Measurements from ENCODE around the gene PKIG.
"Not testable (repeated sequence)": the region's sequence is repeated elsewhere in the genome, so short reads cannot be mapped to it uniquely, and the experiment has no call there.

Gene PKIG

DNA sequence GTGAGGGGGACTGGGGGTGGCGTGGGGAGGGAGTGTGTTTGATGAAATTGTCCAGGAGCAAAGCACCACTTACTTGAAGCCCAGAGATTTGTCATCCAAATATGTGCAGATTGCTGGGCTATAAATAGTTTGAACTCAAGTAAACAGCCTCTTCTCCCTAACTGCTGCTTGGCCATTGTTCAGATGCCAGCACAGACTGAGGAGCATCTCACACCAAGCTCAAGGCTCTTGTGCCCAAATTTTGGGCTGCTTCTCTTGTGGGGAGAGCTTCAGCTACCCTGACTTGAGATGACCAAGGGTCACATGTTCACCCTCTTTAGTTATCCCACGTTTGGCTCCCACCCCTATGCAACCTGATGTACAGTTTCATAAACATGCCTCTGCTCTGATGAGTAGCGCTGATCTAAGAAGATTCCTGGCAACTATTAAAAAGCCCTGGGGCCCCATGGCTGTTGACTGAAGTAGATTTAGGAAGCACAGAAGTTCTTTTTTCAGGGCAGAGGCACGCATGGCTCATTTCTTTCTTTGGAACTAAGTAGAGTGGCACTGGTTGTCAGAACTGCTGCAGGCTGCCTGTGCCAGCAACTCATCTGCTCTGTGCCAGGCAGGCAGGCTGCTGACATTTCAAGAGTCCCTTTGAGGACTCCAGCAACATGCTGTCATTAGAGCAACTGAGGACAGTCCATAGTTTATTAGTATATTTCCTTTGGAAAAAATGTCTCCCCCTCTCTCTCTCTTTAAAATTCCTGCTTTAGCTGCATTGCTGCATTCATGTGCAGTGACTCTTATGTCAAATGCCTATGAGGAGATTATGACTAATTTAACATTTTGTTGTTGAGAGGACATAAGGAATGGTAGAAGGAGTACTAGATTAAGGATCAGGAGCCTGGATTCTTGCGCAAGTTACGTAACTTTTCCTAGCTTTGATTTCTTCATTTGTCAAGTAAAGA is 9.6 kb upstream of the PKIG start:
- DNase-seq = peak; percentile 97

DNA sequence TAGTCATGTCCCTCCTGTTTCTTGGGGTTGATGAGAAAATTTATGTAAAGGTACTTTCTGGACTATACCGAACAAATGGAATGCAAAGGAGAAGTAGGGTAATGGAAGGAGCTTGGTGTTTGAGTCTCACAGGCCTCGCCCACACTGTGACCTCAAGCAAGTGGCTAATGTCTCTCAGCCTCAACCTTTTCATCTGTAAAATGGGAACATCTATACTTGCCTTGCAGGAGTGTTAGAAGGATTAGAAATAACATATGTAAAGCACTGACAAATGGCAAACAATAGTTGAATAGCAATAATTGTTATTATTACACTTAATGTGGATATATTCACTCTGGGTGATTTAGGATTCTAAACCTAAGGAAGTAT is 8.9 kb upstream of the PKIG start:
- DNase-seq = no peak

DNA sequence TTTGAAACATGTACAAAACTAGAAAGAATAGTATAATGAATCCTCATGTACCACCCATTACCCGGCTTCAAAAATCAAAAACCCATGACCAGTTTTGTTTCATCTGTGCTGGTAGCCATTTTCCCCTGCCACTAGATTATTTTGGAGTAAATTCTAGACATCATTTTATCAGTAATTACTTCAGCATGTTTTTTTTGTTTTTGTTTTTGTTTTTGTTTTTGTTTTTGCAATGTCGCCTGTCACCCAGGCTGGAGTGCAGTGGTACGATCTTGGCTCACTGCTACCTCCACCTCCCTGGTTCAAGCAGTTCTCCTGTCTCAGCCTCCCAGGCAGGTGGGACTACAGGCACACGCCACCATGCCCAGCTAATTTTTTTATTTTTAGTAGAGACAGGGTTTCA is 8.0 kb upstream of the PKIG start:
- no peak for DNase-seq

DNA sequence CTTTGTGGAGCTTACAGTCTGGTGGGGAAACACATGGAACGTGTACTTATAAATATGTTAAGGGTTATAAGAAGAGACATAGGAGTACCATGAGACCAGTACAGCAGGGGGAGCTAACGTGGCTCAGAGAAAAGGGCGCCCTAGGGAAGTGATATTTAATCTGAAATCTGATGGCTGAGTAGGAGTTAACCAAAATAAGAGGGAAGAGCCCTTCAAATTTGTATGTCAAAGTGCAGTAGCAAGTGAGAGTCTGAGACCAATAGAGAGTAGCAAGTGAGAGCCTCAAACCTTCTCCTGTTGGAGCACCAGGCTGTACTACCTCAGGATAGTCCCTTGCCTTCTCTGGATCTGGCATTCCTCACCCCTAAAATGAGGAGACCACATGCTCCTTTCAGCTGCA is 6.1 kb upstream of the PKIG start:
- peak; percentile 71 for DNase-seq

DNA sequence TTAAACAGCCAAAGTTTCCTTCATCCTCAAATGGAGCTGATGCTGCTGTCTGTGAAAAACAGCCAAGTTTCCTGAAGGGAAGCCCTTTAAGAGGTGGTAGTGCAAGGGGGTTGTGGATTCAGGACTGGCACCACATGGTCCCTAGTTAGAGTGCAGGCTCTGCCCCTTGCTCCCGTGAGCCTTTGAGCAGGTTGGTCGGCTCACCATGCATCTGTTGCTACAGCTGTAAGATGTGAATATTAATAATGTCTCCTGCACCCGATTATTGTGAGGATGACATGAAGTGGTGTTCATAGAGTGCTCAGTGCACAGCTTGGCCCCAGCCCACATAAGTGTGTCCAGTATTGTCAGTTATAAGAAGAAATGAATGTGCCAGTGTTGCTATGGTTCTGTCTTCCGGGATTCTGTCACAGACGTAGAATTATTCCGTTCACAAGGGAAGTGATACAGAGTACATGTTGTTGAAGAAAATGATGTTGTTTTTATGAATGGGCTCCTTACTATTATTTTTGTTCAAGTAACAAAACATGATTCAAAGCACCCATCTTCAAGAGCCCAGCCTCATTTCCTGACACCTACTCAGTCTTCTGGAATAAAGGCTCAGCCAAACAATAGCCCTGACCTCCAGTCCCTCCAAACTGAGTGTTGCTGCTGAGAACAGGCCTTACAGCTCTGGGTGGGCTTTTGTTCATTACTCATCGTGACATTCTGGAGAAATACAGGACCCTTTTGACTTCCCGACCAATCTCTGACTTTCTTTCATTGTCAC is 2.9 kb upstream of the PKIG start:
- DNase-seq = peak; percentile 42

DNA sequence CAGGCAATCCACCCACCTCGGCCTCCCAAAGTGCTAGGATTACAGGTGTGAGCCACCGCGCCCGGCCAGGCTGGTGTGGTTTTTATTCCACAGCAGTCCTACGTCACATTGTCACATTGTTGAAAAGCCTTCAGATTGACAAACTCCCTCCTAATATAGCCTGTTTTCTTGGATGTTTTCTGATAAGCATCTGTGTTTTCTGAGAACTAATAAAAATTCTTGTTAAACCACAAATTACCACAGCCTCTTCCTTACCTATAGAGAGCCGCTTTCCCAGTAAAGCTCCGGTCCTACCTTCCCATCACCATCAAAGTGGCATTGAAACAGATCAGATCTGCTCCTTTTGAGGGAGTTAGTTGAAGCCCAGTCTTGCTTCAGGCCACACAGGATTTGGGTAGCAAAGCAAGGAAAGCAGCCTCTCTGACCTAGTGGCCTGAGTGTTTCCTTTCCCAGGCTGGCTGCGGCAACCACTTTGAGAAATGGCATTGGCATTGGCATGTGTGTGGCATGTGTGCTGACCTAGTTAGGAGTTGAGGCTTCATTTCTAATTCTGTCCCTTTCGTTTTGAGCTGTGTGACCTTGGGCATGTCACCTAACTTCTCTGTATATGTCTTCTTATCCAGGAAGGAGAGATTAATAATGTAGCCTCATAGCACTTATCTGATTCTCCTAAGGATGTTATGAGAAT is 1.7 kb upstream of the PKIG start:
- DNase-seq = no peak

DNA sequence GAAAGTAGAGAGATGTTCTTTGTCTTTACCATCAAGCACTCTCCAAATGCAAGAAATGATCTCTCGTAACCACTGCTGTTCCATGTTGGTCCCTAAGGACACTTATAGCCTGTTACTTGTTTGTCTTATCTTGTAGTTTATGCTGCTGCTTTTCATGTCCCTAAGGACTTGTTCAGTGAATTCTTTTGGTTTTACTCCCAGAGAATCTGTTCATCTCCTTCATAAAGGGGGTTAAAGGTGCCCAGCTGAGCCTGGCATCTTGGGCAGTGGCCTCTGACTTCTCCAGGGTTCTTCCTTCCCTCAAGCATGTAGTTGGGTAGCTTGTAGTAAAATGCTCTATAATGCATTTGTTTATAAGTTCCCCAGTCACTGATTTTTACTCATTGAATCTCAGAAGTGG is 864 bp upstream of the PKIG start:
- peak; percentile 56 for DNase-seq

DNA sequence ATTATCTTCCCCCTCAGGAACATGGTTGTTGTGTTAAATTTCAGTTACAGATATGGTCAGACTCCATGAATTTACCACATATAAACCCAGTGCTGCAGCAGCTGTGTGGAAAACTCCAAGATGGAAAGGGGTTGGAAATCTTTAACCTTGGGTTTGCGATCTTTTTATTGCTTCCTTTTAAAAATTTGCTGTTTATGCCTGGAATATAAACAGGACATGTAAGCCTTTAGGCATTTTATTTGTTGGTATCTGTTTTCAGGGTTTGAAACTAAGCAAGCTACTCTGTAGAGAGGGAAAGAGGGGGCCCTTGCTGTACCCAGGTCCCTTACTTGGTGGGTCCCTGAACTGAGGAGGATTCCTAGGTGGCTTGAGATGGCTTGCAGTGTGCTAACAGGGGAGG is 778 bp downstream of the PKIG start:
- DNase-seq = no peak

DNA sequence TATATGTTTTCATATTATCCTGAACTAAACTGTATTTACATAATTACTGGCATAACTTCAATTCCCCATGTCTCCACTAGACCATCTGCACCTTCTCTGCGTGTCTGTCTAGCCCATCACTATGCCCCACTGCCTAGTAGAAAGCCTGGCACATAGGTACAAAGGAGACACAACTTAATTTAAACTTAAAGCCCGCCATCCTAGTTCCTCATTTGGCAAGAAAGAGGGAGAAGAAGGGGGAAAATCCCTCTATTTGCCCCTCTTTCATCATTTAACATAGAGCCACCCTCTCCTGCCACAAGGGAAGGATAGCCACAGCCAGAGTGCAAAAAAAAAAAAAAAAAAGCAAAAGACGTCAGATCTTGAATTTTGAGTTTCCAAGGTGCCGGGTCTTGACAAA is 1.8 kb downstream of the PKIG start:
- DNase-seq = no peak

DNA sequence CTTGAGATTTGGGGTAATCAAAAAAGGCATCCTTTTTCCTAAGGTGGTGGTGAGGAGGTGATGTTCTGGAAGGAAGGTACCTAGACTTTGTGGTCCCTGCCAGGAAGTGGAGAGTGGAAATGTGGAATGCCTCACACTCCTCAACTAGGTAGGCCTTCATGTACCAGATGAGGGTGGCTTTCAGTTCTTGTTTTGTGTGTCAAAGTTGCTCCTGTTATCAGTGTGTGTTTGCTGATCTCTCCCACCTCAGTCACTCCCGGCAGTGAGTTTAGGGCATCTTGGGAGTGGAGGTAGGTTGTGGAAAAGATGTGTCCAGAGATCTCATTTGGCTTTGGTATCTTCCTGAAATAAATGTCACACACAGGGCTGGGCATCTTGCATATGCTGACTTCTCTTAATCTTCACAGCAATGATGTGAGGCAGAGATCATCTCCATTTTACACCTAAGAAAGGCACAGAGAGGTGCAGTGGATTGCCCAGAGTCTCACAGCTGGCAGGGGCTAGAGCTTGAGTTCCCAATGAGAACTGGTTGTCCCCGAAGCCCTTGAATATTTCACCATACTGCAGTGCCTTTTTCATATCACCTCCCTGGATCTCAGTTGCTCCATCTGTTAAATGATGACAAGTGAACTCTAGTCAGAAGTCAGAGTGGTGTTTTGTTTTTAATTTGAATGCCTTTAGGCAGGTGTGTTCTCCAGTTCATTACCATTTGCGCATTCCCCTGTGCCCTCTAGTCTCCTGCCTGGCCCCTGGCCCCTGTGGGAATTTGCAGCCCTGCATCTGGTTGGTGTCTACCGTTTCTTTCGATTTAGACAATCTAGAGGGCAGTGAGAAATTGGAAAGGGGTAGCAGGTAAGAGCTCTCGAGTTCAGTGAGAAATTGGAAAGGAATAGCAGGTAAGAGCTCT is 2.9 kb downstream of the PKIG start:
- no peak for DNase-seq

DNA sequence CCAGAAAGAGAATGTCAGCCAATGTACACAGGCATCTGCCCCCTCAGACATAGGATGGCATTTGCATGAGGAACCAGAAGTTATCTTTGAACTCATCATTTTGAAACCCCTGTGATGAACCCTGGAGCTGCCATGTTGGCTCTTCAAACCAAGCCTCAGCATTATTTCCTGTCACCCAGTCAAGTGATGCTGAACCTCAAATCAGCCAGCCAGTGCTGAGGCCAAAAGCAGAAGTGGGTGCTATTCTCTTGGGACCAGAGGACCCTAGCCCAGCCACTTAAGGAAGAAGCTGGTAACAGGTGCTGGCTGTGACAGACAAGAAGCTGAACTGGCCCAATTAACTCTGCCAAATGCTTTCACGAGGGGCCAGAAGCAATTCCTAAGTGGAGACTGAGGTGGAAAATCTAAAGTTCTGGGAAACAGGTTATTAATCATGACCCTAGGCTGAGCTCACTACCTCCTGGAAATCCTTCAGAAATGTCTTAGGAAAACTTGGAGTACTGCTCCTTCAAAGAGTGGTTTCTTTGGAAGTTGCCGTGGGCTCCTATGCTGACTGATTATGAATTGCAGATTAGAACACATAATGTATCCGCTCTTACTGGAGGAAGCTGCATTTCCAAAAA is 4.0 kb downstream of the PKIG start:
- DNase-seq = no peak

DNA sequence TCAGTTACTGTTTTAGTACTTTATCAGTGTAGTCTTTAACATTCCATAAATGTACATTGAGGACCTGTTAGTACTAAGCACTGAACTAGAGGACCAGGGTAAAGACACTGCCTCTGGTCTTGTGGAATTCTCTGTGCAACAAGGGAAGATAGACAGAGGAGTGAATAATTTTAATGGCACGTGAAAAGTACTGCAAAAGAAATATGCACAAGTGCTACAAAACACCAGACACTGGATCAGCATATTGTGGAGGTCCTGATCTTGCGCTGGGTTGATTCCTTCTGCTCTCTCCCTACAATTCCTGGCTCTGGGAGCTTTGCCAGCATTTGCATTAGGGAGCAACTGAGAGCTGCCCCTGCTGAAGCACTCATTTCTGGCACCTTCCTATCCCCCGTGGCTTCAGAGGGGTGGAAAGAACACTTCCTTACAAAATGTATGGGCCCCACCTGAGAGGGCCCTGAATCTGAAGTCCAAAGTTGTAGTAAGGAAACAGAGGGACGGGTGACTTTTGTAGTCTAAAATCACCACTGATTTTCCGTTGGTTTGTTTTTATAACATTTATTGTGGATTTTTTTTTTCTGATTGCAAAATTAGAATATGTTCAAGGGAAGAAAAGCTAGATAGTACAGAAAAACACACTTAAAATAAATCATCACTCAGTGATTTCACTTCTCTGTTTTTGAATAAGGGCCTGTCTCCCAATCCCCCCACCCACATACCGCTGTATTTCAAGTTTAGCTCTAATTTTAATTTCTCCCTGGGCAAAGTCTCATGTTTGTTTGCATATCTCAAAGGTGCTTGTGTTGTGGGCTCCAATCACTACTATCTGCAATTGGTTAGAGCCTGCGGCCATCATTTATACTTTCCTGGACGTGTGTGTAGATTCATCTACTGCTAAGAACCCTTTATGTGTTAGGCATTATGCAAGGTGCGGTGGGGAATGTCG is 4.9 kb downstream of the PKIG start:
- DNase-seq = peak; percentile 28

DNA sequence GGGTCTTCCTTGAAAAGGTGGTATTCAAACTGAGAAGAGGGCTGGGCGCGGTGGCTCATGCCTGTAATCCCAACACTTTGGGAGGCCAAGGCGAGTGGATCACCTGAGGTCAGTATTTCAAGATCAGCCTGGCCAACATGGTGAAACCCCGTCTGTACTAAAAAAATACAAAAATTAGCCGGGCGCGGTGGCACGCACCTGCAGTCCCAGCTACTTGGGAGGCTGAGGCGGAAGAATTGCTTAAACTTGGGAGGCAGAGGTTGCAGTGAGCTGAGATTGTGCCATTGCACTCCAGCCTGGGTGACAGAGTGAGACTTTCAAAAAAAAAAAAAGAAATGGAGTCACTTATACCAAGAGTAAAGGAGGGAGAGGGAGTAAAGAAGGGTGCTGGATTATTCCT is 5.9 kb downstream of the PKIG start:
- DNase-seq = not testable (repeated sequence)

DNA sequence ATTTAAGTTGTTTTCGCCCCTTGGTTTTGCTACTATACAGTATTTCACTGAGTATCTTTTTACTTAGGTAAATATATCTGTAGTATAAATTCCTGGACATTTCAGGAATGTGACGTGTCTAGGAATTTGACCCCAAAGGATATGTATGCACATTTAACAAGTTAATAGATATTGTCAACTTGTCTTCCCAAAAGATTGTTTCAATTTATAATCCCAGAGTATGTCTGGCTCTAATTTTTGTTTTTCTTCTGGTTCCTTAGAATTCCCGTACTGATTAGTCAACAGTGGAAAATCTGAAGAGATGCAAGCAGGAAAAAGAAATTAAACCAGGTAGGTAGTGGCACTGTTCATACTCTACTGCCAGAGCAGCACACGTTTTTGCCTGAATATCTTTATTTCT is 7.2 kb downstream of the PKIG start:
- peak; percentile 56 for DNase-seq

DNA sequence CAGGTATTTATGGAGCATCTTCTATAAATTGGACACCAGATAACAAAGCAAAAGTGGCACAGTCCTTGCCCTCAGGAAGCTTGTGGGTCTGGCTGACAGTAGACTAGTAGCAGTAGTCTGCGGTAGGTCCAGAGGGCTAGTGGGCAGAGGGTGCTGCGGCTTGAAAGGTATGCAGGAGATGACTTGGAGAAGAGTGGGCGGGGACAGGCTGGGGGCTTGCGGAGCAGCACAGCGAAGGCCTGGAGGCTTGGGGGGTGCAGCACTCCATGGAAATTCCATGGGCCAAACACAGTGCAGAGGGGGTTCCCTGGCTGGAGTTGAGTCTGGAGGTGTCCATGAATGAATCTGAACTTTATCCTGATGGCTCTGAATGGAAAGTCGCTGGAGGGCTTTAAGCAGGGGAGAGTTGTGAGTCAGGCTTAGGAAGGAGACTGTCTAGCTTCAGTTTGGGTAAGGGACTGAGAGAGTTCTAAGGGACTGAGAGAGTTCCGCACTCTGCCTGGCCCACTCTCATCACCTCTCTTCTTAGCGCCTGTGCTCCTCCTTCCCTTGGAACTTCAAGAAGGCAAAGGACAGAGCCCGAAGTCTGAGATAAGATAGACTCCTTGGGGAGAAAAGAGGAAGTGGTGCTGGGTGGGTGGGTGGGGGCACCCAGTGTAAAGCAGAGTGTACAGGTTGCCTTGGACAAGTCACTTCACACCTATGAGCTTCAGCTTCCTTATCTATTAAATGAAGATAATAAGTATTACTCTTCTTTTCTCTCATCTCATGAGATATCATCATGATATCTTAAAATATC is 8.8 kb downstream of the PKIG start:
- no peak for DNase-seq

DNA sequence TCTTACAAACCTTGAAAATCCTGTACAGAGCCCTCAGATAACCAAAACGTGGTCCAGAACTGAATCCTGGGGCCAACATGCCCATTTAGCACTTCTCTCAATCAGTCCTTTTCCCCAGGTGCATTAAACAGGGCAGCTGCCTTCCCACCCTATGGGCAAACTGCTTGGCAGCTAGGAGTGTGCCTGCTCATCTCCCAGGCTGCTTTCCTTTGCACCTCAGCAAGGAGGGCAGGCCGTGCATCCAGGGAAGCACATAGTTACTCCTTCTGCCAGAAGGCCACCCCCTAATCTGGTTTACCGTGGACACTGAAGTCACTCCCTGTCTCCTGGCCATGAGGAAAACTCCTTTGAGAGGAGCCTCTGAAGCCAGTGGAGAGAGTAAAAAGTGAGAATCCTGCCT is 10.0 kb downstream of the PKIG start:
- DNase-seq = no peak

DNA sequence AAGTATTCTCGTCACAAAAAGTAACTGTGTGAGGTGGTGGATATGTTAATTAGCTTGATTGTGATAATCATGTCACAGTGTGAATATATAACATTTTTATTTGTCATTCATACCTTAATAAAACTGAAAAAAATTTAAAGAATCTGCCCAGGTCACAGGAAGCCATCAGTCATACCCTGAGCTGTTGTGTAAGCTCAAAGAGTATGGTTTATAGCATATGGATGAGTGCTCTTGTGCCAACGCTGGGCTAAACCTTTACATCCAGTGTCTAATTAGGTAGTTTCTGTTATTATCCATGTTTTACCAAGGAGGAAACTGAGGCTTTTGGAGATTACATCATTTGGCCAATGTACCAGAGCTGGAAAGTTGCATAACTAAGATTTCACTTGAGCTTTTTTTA is 11.4 kb downstream of the PKIG start:
- DNase-seq = no peak

DNA sequence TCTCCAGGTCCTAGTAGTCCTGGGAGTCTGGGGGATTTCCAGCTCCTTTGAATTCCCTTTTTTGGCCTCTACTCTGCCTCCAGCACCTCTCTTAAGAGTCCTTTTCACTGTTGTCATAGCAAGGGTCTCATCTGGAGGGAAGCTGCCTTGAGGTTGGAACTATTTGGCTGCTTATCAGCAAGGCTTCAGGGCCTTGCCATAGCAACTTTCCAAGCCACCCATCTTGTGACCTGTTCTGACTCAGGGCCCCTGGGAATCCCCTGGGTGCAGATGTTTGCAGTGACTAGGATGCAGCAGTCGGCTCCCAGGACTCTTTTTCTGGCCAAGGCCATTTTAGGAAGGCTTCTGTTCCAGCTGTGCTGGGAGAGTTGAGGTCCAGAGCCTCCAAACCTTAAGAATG is 12.4 kb downstream of the PKIG start:
- DNase-seq = peak; percentile 72

DNA sequence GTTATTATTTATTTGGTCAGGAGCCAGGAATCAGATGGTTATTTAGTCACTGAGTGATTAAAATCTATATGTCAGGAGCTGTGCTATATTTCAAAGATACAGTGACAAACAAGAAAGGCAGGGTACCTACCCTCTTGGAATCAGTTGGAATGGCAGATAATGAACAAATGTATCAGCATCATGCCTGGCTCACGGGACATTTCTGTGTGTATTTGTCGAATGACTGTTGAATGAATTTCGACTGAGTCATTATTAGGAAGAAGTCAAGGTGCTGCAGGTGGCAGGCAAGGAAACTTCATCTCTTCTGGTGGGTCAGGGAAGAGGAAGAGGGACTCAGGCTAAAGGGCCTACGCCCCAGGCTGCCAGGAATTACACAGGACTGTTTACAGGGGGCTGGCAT is 13.6 kb downstream of the PKIG start:
- DNase-seq = no peak

DNA sequence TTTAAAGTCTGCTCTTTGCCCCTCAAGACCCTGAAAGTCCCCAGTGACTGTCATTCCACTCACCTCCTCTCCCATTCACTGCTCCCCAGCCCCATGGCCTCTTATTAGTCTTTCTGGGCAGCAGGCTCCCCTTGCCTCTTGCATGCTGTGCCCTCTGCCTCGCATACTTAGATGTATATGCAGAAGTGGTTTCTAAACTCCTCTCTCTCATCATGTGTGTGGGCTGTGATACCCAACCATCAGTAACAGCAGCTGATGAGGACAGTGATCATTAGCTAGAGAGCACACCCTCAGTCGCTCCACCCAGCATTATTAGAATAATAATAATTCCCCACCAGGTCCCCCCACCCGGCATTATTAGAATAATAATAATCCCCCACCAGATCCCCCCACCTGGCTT is 14.5 kb downstream of the PKIG start:
- DNase-seq = no peak

Measured in fibroblast of skin of back (primary cell).